ENCODE data around the gene TTLL11.
"Not testable (repeated sequence)": the region's sequence is repeated elsewhere in the genome, so short reads cannot be mapped to it uniquely, and the experiment has no call there.

The TTLL11 gene

DNA sequence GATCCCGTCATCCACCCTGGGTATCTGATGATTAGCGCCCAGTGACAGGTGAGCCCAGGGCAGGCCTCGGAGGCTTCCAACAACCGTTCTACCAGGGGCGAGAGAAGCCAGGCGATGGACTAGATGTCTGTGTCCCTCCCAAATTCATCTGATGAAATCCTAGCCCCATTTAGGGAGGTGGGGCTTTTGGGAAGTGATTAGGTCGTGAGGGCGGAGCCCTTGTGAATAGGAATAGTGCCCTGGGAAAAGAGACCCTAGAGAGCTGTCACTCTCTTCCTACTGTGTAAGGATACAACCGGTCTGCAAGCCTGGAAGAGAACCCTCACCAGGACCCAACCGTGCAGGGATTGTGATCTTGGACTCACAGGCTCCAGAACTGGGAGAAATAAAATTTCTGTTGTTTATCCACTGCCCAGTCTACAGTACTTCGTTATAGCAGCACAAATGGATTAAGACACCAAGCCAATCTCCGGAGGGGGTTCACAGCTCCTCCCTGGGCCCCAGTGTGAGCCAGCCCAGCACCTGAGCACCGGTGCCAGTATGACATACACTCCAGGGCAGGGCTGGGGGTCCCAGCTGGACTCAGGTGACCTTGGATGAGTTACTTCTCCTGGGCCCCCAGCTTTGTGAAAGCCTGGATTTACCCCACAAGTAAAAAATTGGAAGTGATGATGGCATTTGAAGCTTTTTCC, 279.4 kb downstream of the TTLL11 start:
- DNase-seq (ENCODE audit: low read depth), result no peak

DNA sequence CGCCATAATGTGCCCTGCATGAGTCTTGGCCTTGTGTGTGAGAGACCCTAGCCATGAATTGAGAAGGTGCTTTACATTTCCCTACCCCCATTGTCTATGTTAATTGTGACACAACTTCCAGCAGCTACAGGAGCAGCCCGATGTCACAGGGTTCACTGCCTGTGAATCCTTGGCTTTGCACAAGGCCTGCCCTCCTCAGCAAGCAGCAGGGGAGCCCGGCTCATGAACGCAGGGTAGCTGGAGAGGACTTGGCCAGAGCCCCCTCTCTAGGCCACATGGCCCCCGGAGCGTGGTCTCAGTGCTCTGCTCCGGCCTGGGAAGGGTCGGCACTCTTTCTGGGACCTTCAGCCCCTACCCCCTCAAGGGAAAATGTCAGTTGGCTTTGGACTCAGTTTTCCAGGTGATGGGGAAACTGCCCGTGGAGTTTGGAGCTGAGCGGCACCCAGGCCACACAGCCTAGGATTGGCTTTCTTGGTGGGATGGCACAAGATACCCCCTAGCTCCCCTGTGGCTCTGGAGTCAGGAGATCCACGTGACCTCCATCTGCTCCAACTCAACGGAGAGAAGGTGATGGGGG, 280.9 kb downstream of the TTLL11 start:
- no peak for DNase-seq (ENCODE audit: low read depth)

DNA sequence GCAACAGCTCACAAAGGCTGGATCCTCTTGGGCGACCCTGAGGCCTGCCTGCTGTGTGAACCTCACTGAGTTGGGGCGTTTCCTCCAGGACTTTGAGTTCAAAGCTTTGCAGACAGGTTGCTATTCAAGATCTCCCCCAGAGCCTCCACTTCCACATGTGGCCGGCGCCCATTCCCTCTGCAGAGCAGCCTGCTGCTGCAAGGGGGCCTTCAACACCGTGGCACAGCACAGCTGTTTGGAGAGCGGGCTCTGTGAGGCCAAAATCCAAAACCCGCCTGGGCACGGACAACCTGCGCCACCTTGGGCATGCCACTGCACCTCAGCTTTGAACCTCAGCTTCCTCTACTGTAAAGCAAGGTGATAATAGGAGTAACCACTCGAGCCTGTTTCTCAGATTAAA, 281.4 kb downstream of the TTLL11 start:
- DNase-seq (ENCODE audit: low read depth), result no peak

DNA sequence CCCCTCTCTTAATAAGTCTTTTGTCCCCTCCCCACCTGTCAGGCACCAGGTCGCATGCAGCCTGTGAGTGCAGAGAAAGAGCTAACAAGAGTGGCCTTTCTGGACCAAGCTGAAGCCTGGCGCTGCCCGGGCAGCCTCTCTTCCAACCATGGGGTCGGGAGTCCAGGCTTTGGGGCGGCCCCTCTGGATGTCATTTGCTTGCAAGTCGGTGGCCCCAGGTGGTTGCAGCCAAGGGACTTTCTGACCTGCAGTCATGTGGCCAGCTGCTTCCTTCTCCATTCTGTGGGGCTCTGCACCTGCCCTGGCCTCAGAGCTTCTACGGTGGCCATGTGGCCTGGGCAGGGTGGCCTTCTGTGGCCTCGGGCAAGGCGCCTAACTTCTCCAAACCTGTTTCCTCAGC, 282.0 kb downstream of the TTLL11 start:
- DNase-seq (ENCODE audit: low read depth), result no peak

DNA sequence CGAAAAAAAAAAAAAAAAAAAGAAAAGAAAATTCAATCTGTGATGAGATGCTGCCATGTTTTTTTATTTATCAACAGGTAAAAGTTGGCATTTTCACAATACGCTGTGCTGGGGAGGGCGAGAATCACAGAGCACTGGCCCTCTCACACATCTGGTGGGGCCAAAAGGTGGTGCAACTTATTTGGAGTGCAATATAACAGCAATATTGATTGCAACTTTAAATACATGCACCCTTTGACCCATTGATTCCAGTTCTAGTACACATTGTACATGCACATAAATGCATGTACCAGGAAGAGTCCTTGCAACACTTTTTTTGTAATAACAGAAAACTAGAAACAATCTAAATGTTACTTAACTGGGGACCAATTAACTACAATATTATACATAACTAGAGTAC, 282.6 kb downstream of the TTLL11 start:
- no peak for DNase-seq (ENCODE audit: low read depth)

DNA sequence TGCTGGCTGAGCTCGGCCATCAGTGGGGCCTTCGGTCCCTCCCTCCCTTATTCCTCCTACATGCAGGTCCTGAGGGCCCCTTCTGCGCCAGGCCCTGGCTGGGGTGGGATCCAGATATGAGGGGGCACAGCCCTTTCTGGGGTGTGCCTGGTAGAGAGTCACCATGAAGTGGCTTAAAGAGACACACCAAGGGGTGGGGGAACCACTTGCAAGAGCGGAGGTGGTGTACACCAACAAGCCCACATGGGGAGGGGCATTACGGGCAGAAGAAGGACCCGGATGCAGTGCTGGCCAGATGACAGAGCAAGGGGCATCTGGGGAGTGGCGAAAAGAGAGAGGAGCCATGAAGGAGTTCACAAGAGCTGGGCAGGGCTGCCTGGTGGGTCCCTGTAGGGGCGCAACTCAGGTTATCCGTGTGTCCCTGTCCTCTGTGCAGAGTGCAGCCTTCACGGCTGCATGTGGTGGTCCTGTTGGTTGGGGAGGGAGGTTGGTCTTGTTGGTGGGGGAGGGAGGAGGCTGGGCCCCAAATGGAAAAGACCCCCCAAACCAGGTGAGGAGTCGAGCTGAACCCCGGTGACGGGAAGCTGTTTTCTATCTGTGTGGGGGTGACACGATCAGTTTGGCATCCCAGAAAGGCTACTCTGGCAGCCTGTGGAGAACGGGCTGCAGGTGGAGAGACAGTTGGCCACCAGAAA, 283.6 kb downstream of the TTLL11 start:
- DNase-seq (ENCODE audit: low read depth), result no peak

DNA sequence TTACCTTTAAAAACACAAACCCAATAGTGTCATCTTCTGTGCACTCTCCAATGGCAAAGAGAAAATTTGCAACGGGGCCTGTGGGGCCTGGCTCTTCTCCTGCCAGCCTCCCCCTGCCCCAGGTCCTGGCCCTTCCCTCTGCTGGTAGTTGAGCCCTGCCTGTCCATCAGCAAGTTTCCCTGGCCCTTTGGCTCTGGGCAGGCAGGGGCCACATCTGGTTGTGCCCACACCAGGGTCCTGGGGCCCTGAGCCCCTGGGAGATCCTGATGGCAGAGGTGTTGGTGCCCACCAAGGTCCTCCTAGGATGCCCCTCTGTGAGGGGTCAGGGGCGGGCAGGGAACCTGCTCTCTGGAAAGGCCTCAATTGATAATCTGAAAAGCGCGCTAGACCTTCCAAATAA, 284.3 kb downstream of the TTLL11 start:
- no peak for DNase-seq (ENCODE audit: low read depth)

DNA sequence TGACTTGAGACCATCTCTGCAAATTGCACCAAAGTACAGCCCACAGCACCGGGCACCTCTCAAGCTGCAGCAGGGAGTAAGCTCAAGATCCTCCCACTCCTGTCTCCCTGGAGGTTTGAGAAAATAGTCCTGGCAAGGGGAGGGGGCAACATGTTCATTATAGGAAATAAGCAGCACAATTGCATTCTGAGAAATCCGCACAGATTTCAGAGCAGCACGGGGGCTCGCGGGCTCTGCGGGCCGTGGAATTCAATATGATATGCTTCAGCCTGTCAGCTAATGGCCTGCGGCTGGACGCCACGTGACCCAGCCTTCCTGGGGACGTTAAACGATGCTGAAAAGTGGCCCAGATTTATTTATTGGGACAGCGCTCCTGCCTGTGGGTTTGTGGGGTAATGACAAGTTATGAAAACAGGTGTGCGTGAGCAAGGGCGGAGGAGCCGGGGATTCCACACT, 285.3 kb downstream of the TTLL11 start:
- DNase-seq (ENCODE audit: low read depth), result no peak

DNA sequence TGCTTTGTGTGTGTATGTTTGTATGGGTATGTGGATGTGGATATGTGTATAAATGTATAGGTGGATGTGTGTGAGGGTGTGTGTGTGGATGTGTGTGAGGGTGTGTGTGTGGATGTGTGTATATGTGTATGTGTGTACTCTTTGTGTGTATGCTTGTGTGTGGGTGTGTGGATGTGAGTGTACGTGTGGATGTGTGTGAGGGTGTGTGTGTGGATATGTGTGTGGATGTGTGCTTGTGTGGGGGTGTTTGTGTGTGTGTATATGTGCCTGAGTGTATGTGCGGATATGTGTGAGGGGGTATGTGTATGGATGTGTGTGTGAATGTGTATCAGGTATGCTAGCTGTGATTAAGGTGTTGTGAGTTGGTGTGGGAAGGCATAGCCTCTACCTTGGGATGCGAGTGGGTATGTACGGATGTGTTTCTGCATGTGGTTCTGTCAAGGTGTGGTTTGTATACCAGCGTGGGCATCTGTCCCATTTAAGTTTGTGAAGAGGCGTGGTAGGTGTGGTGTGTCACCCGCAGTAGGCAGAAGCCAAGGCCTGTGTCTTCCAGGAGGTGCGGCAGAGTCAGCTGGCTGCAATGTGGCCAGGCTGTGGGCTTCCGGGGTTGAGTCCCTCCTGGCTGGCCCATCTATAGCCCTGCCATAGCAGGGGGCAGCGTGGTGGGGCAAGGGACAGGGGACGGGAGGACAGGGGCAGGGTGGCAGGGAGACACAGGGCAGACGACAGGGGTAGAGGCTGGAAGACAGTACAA, 285.9 kb downstream of the TTLL11 start:
- DNase-seq (ENCODE audit: low read depth), result no peak

DNA sequence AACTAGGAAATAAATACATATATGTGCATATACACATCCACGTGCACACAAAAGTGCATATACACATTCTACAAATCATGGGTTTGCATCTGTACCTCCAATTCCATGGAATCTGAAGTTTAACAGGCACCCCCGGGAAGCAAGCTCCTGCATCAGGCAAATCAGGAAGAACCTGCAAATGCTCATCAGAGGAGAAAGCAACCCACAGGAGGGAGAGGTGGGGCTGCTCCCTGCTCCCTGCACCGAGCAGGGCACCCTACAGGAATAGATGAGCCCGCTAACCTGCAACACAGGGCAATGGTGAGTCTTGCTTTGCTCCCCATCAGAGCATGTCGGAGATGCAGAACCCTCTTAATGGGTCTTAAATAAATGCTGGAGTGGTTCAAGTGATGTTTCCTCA, 290.4 kb downstream of the TTLL11 start:
- no peak for DNase-seq (ENCODE audit: low read depth)

DNA sequence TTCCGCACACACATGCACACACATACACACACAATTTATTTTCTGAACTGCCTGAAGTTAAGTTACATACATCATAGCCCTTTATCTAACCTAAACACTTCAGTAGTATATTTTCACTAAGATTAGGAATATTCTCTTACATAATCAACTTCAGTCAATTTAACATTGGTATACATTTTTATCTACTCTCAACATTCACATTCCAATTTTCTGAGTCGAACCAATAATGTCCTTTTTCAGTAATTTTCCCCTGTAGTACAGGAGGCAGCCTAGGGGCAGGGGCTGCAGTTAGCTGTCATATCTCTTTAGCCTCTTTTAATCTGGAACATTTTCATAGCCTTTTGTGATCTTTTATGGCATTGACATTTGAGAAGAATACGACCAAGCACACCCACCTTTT, 291.5 kb downstream of the TTLL11 start:
- DNase-seq (ENCODE audit: low read depth), result no peak

DNA sequence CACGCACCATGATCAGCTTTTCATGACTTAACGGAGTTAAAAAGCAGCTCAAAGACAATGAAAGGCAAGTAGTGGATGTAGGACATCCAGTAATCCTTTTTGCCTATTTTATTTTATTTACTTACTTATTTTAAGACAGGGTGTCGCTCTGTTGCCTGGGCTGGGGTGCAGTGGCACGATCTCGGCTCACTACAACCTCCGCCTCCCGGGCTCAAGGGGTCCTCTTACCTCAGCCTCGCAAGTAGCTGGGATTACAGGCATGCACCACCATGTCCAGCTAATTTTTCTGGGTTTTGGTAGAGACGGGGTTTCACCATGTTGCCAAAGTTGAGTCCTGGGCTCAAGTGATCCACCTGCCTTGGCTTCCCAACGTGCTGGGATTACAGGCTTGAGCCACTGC, 292.7 kb downstream of the TTLL11 start:
- no peak for DNase-seq (ENCODE audit: low read depth)

DNA sequence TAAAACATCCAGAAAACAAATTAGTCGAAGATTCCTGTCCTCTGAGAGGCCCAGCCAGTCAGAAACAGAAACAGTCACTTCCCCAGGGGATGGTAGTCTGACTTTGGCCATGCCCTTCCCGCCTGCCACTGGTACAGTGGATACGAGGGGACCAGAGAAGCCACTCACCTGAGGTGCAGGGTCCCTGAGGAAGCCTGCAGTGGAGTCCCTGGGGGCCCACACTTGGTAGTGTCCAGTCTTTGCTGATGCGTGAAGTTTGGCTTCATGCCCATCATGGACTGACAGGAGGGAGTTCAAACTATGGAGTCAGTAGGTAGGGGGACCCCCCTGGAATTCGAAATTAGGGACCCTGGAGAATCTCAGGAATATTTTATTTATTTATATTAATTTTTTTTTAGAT, 294.2 kb downstream of the TTLL11 start:
- DNase-seq (ENCODE audit: low read depth), result no peak

DNA sequence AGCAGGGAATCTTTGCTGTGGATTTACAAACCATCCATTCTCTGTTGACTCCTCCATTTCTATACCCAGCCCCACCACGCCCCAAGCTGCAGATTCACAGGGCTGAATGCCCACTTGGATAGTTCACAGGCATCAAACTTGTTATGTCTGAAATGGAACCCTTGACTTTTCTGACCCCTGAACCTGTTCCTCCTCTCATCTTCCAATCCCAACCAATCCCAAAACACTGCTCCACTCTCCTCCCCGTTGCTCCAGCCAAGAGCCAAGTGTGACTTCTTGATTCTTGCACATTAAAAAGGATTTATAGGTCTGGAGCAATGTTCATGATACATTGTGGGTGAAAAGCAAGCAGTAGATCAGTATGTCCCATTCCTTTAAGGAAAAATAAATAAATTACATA, 296.0 kb downstream of the TTLL11 start:
- no peak for DNase-seq (ENCODE audit: low read depth)

DNA sequence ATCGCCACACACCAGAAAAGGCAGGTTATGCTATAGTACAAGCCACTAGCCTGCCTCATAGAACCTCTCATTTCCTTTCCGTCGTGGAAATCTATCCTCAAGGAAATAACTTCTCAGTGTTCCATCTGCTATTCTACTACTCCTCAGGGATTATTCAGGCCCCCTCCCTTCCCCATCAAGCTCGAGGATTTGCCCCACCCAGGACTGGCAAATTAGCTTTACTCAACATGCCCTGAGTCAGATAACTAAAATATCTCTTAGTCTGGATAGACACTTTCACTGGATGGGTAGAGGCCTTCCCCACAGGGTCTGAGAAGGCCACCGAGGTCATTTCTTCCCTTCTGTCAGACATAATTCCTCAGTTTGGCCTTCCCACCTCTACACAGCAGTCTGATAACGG, 298.8 kb downstream of the TTLL11 start:
- DNase-seq (ENCODE audit: low read depth), result not testable (repeated sequence)

DNA sequence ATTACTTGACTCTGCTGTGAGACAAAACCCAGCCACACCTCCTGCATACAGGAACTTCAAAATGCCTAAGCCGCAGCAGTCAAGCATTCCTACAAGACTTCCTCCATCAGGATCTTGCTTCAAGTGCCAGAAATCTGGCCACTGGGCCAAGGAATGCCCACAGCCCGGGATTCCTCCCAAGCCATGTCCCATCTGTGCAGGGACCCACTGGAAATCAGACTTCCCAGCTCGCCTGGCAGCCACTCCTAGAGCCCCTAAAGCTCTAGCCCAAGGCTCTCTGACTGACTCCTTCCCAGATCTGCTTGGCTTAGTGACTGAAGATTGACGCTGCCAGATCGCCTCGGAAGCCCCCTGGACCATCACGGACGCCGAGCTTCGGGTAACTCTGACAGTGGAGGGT, 300.6 kb downstream of the TTLL11 start:
- not testable (repeated sequence) for DNase-seq (ENCODE audit: low read depth)

DNA sequence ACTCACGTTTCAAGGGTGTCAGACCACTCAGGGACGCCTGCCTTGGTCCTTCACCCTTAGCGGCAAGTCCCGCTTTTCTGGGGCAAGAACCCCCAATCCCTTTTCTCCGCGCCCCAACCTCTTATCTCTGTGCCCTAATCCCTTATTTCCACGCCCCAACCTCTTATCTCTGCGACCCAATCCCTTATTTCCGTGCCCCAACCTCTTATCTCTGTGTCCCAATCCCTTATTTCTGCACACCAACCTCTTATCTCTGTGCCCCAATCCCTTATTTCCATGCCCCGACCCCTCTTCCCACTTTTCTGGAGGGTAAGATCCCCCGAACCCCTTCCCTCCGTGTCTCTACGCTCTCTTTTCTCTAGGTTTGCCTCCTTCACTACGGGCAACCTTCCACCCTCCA, 302.3 kb downstream of the TTLL11 start:
- no peak for DNase-seq (ENCODE audit: low read depth)

DNA sequence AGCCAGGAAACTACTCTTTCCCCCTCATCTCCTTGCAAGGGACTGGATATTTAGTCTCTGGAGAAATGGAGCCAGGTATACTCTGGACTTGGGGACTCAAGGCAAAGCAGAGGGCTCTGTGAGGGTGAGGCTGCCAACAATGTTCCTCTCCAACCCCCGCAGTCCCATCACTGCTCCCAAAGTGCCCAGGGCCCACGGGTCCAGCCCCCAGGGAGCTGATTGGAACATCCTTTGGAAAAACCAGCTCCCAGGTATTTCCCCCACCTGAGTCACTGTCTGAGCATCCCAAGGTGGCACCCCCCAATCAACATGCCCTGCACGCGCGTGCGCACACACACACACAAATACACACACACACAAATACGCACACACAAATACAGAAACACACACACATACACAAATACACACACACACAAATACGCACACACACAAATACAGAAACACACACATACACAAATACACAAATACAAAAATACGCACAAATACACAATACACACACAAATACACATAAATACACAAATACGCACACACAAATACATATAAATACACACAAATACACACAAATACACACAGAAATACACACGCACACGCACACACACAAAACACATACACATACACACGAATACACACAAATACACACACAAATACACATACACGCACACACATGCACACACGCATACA, 304.3 kb downstream of the TTLL11 start:
- DNase-seq (ENCODE audit: low read depth), result no peak

DNA sequence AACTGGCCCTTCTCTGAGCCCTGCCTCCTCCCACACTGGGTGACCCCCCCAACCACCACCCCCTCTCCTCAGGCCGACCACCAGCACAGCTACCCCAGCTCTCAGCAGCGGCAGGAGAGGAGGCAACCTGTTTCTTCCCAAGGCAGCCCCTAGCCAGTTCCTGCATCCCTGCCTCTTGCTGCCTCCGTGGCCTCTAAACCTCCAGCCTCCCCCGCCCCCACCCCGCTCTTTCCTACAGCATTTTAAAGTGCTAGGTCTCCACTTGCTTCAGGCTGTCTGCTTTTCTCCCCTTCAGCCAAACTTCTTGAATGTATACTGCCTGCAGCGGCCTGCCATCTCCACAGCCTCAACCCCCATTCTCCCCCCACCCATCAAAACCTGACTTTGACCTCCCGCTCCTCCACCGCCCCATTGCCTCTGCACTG, 306.1 kb downstream of the TTLL11 start:
- no peak for DNase-seq (ENCODE audit: low read depth)

DNA sequence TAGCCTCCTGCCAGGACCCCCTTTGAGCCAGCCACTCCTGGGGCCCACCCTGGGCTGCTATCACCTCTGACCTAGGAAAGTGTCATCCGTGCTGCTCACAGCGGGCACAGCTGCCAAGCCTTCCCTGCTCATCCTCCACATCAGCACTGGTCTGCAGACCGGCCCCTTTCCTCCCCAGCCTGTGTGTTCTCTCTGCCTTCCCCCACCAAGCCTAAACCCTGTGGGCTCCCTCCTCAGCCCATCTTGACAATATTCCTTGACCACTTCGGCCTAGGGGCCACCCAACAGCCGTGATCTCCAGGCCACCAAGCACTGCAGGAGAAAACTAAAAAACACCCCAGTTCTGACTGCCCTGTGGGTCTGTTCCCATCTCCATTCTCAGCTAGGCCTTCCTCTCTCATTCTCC, 306.6 kb downstream of the TTLL11 start:
- no peak for DNase-seq (ENCODE audit: low read depth)

DNA sequence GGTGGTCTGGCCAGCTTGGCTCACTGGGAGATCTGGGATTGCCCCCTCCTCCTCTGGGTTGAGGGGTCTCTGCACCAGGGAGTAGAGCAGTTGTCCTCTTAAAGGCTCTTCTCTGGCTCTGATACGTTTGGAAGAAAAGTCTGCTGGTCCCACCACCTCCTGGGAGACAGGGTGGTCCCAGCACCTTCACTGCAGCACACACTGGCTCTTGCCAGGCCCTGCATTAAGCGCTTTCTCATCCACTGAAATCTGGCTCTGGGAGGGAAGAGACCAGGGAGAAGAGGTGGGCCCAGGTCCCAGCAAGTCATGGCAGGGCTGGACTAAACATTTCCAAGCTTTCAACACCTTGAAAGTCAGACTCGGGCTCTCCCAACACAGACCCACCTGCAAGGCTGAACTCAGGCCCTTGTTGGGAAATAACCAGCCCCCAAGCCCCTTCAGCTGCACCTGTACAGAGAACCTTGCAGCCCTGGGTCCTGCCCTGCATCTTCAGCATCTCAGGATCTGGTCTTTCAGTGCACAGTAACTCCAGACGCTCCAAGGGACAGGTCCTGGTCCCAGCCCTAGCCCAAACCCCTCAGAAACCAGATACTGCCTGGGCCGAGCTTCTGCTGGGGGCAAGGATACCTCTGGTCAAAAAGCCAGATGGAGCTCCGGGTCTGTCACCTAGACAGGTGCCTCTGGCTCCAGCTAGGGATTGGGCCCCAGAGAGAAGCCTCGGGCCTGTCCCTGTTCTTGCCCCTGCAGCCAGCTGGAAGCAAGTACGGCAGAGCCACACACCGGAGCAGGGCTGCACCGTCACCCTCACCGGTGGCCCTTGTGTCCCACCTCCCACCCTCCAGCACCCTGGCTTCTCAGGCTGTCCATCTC, 307.2 kb downstream of the TTLL11 start:
- no peak for DNase-seq (ENCODE audit: low read depth)

Data from activated T-helper 1 cell treated with Interleukin-2 at 50 U/mL for 16 hours (primary cell).